ENCODE measurements around the gene SERPINB10.

GRCh38 chr18:63879709-63880108, 28.0 kb upstream of the SERPINB10 start:
- TF ChIP-seq EZH2 (IDR thresholded peaks at IDR 0.05; ENCODE audit: low read depth, low read length, severe bottlenecking) (no peak), CTCF (IDR thresholded peaks at IDR 0.05; ENCODE audit: control extremely low read depth in 1 of 3, insufficient read depth in 1 of 3, low read depth in 1 of 3, low read length in 3 of 3) (no peak), MAX (IDR thresholded peaks at IDR 0.05) (no peak), ATF3 (IDR thresholded peaks at IDR 0.05; ENCODE audit: insufficient read depth, low read depth, low read length) (no peak), GABPA (IDR thresholded peaks at IDR 0.05; ENCODE audit: borderline replicate concordance, insufficient read depth, low read length) (no peak), EP300 (IDR thresholded peaks at IDR 0.05; ENCODE audit: borderline replicate concordance in 1 of 2, low read depth in 2 of 2, low read length in 2 of 2) (no peak)

Data from H1 (cell line).